ENCODE data around the gene KIAA1549. TPM values are rescaled to one million over a fixed set of nuclear protein-coding genes. Genes with fewer than 3 reads are reported as not detected.

Gene KIAA1549
- total and polyA plus RNA-seq, 2 of the 4 experiments (the other 2 are of a cell fraction) = 1.3 to 3.3 TPM

- POLR2A ChIA-PET (ENCODE audit: unreplicated experiment) = no interaction called here
- no peak overlapping the region for H3K4me2 ChIP-seq (ENCODE audit: low read depth, low read length)
- no peak overlapping the region for H2BK5ac ChIP-seq (ENCODE audit: low read depth, low read length, poor library complexity, severe bottlenecking)
- no peaks in the 10 kb centered on the region for H3K9me3 ChIP-seq (ENCODE audit: control insufficient read depth, insufficient read depth, low read length)
- no peak for DNase-seq
- BruUV-seq (replicated peaks) = no TSS peak
- no peak overlapping the region for H3K56ac ChIP-seq (ENCODE audit: extremely low read depth, insufficient read depth, low read length)
- no peak overlapping the region for H2AK5ac ChIP-seq (ENCODE audit: low read depth, low read length)
- no peak overlapping the region for H2BK20ac ChIP-seq (ENCODE audit: low read depth, low read length)
- no peak overlapping the region for H2BK120ac ChIP-seq (ENCODE audit: low read depth, low read length)
- no peak for ATAC-seq (ENCODE audit: low read depth)
- H3K9ac ChIP-seq (ENCODE audit: low read depth, low read length) = no peak overlapping the region
- H3K4ac ChIP-seq (ENCODE audit: low read depth, low read length) = no peak overlapping the region
- no peak overlapping the region for H3K14ac ChIP-seq (replicated peaks; ENCODE audit: low read depth, low read length)
- H3K27ac ChIP-seq (ENCODE audit: insufficient read depth, low read length) = no peak overlapping the region
- H4K20me1 ChIP-seq (ENCODE audit: insufficient read depth, low read length) = no peaks in the 10 kb centered on the region
- CTCF ChIA-PET = no interaction called here
- H3K23ac ChIP-seq (ENCODE audit: low read depth, low read length) = no peak overlapping the region
- no peak overlapping the region for H2AFZ ChIP-seq (replicated peaks; ENCODE audit: low read length, poor library complexity)
- intact Hi-C loops (cut with micrococcal nuclease) (no loop called here), in situ Hi-C loops (cut with MboI; ENCODE audit: low sequenced_read_pairs) (no loop called here), dilution Hi-C loops (cut with HindIII; ENCODE audit: low sequenced_read_pairs, unreplicated experiment) (no loop called here)
- no peaks in the 10 kb centered on the region for H3K36me3 ChIP-seq (ENCODE audit: control insufficient read depth, insufficient read depth, low read length)
- H4K8ac ChIP-seq (ENCODE audit: low read depth in 2 of 2, low read length in 2 of 2) = no peak overlapping the region
- TF ChIP-seq RFX5 (IDR thresholded peaks at IDR 0.05; ENCODE audit: low read depth, low read length) (no peak), CTCF (conservative IDR thresholded peaks at IDR 0.05; ENCODE audit: low read depth, low read length) (no peak), MXI1 (IDR thresholded peaks at IDR 0.05; ENCODE audit: borderline replicate concordance, low read depth, low read length) (no peak), CEBPB (IDR thresholded peaks at IDR 0.05; ENCODE audit: low read depth, low read length) (no peak), BHLHE40 (IDR thresholded peaks at IDR 0.05; ENCODE audit: low read depth, low read length) (no peak)
- H3K27me3 ChIP-seq (ENCODE audit: control insufficient read depth, insufficient read depth, low read length) = no peaks in the 10 kb centered on the region
- WGBS, 2 experiments (ENCODE audit: extremely low coverage in 2 of 2, insufficient read length in 1 of 2) = 57% methylated on average over 1 of the region's 1 CpG; no CpG with 5 or more reads in 1 of the 2 experiments
- H2AK9ac ChIP-seq (replicated peaks; ENCODE audit: low read depth, low read length, poor library complexity) = no peak overlapping the region
- H3K9me1 ChIP-seq (ENCODE audit: insufficient read depth, low read length) = no peaks in the 10 kb centered on the region
- no peak overlapping the region for H4K91ac ChIP-seq (ENCODE audit: insufficient read depth, low read depth, low read length)
- H3K4me3 ChIP-seq (ENCODE audit: insufficient read depth, low read depth, low read length) = no peak overlapping the region
- no peaks in the 10 kb centered on the region for H3K79me1 ChIP-seq (ENCODE audit: low read depth in 1 of 2, low read length in 2 of 2)
- no peak overlapping the region for H3K18ac ChIP-seq (ENCODE audit: low read depth, low read length)
- H2BK15ac ChIP-seq (ENCODE audit: low read depth, low read length) = no peak overlapping the region
- no peaks in the 10 kb centered on the region for H3K4me1 ChIP-seq (ENCODE audit: control insufficient read depth, insufficient read depth, low read length)
- no peak overlapping the region for H4K5ac ChIP-seq (ENCODE audit: low read depth, low read length)
Measured at GRCh38 chr7:138816650-138817049, 164.5 kb downstream of the KIAA1549 start.
